ENCODE measurements around the gene SERGEF. TPM values are rescaled to one million over a fixed set of nuclear protein-coding genes. Genes with fewer than 3 reads are reported as not detected.

The SERGEF gene
- total and polyA plus RNA-seq, 2 of the 4 experiments (the other 2 are of a cell fraction): 12.2 to 18.1 TPM

DNA sequence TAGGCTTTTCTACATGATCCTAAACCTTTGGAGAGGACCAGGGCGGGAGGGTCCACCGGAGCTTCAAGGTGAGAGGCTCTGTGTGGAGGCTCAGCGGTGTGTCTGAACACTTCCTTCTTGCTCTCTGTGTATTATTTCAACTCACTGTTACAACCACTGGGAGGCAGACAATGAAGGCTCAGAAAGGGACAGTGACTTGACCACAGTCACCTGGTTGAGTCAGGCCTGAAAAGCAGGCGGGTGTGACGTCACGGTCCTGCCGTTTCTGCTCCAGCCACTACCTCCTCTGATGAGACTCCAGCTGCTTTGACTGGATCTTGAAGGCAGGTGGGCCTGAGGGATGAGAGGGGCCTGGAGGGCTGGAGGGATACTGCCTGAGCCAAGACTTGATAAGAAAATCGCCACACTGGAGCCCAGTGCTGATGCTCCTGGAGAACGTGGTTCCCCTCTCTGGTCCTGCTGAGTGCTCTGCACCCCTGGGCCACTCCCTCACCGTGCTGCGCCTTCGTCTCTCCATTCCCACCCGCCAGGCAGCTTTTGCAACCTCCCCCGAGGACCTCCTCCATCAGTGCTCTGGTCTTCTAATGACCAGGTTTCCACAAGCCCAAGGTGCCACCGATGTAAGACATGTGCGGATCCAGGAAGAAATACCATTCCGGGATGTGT is 250.4 kb downstream of the SERGEF start:
- Histone ChIP-seq H3K79me1 (ENCODE audit: low read depth in 1 of 2, low read length in 2 of 2) (no peaks in the 10 kb centered on the region), H3K9me1 (ENCODE audit: insufficient read depth, low read length) (no peaks in the 10 kb centered on the region), H2BK20ac (ENCODE audit: low read depth, low read length) (no peak overlapping the region), H3K9ac (ENCODE audit: low read depth, low read length) (no peak overlapping the region), H4K91ac (ENCODE audit: insufficient read depth, low read depth, low read length) (no peak overlapping the region), H2BK120ac (ENCODE audit: low read depth, low read length) (no peak overlapping the region), H4K5ac (ENCODE audit: low read depth, low read length) (no peak overlapping the region), H3K56ac (ENCODE audit: extremely low read depth, insufficient read depth, low read length) (no peak overlapping the region), H3K23ac (ENCODE audit: low read depth, low read length) (no peak overlapping the region), H2AK9ac (replicated peaks; ENCODE audit: low read depth, low read length, poor library complexity) (no peak overlapping the region), H3K14ac (replicated peaks; ENCODE audit: low read depth, low read length) (no peak overlapping the region), H2BK15ac (ENCODE audit: low read depth, low read length) (no peak overlapping the region), H2BK5ac (ENCODE audit: low read depth, low read length, poor library complexity, severe bottlenecking) (no peak overlapping the region), H3K4me3 (ENCODE audit: insufficient read depth, low read depth, low read length) (no peak overlapping the region), H3K18ac (ENCODE audit: low read depth, low read length) (no peak overlapping the region), H3K4ac (ENCODE audit: low read depth, low read length) (no peak overlapping the region), H2AFZ (replicated peaks; ENCODE audit: low read length, poor library complexity) (no peak overlapping the region), H4K8ac (ENCODE audit: low read depth in 2 of 2, low read length in 2 of 2) (no peak overlapping the region), H3K36me3 (ENCODE audit: control insufficient read depth, insufficient read depth, low read length) (no peaks in the 10 kb centered on the region), H3K4me2 (ENCODE audit: low read depth, low read length) (no peak overlapping the region), H2AK5ac (ENCODE audit: low read depth, low read length) (no peak overlapping the region), H3K27ac (ENCODE audit: insufficient read depth, low read length) (no peak overlapping the region), H3K4me1 (ENCODE audit: control insufficient read depth, insufficient read depth, low read length) (no peaks in the 10 kb centered on the region), H3K9me3 (ENCODE audit: control insufficient read depth, insufficient read depth, low read length) (no peaks in the 10 kb centered on the region), H4K20me1 (ENCODE audit: insufficient read depth, low read length) (no peaks in the 10 kb centered on the region), H3K27me3 (ENCODE audit: control insufficient read depth, insufficient read depth, low read length) (peaks cover 2% of the 10 kb centered on the region; the same call in 1 of the 2 replicates)
- CTCF ChIA-PET: interaction anchor here (1.1 kb wide), 1 partner anchor 211 kb away, joined by 5 read pairs; no protein-coding TSS in a partner anchor
- no TSS peak for BruUV-seq (replicated peaks)
- ATAC-seq (ENCODE audit: low read depth) (no peak), DNase-seq (no peak)
- TF ChIP-seq SMC3 (IDR thresholded peaks at IDR 0.05; ENCODE audit: low read depth, low read length) (peak; percentile 12; the same call in 1 of the 2 replicates), ELK1 (IDR thresholded peaks at IDR 0.05; ENCODE audit: borderline replicate concordance, low read depth, low read length) (no peak)
- dilution Hi-C loops (cut with HindIII; ENCODE audit: low sequenced_read_pairs, unreplicated experiment): no loop called here
- WGBS, 2 experiments (ENCODE audit: extremely low coverage in 2 of 2, insufficient read length in 1 of 2): 87% methylated on average over 6 of the region's 17 CpGs; no CpG with 5 or more reads in 1 of the 2 experiments
- intact Hi-C loops (cut with micrococcal nuclease): loop anchor here (5.0 kb wide), 1 partner anchor 85 kb away; no protein-coding TSS in a partner anchor
- in situ Hi-C loops (cut with MboI; ENCODE audit: low sequenced_read_pairs): loop anchor here (5.0 kb wide), 1 partner anchor 215 kb away; no protein-coding TSS in a partner anchor
- POLR2A ChIA-PET (ENCODE audit: unreplicated experiment): interaction anchor here (0.6 kb wide), 1 partner anchor 828 kb away, joined by 6 read pairs; no protein-coding TSS in a partner anchor

All from IMR-90 (cell line).